Gastroesophageal sphincter (tissue), 4 donors: ENCODE measurements around the gene KLK13. TPM values are rescaled to one million over a fixed set of nuclear protein-coding genes. Genes with fewer than 3 reads are reported as not detected.

Experiments used
- ATAC-seq: fragments of 150-250 bp; one replicate; pipeline ENCODE4 v1.9.1; 2016; ENCODE audit warnings: mild to moderate bottlenecking, moderate library complexity
- H3K27ac ChIP-seq, 4 donors: fragments of 200-600 bp; sonication (generic) in 3 of 4; 1 replicate in 3 of 4; 2 replicates in 1 of 4; pipeline ENCODE4 v1.5.1; 2016 to 2019
- H3K27me3 ChIP-seq: fragments of 200-600 bp; sonication (generic); one replicate; pipeline ENCODE4 v1.5.1; 2019
- H3K36me3 ChIP-seq, 2 donors: fragments of 200-600 bp; sonication (generic); one replicate each; pipeline ENCODE4 v1.5.1; 2019; ENCODE audit warnings: control low read depth in 1 of 2
- H3K4me1 ChIP-seq, 3 donors: fragments of 200-600 bp; sonication (generic); 1 replicate in 2 of 3; 2 replicates in 1 of 3; pipeline ENCODE4 v1.5.1; 2016 to 2019; ENCODE audit warnings: control low read depth in 2 of 3
- H3K4me3 ChIP-seq, 2 donors: fragments of 200-600 bp; sonication (generic); one replicate each; pipeline ENCODE4 v1.5.1; 2019; ENCODE audit warnings: mild to moderate bottlenecking in 1 of 2, moderate library complexity in 1 of 2
- H3K9me3 ChIP-seq, 3 donors: fragments of 200-600 bp; sonication (generic); one replicate each; pipeline ENCODE4 v1.5.1; 2017 to 2019; ENCODE audit warnings: control low read depth in 2 of 3
- CTCF ChIP-seq, 4 experiments: fragments of 200-600 bp in 2 of 4; fragments of 450-650 bp in 2 of 4; sonication (generic) in 1 of 4; IDR thresholded peaks; one replicate each; pipeline ENCODE4 v1.5.1; 2017 to 2019; ENCODE audit warnings: antibody characterized with exemption in 4 of 4, mild to moderate bottlenecking in 2 of 4, moderate library complexity in 2 of 4
- EP300 ChIP-seq: sonication (generic); formaldehyde crosslinking; IDR thresholded peaks from one replicate; pipeline ENCODE4 v1.6.1; 2017; ENCODE audit warnings: antibody characterized with exemption, mild to moderate bottlenecking
- POLR2A ChIP-seq, 2 donors: fragments of 450-650 bp; IDR thresholded peaks; one replicate each; pipeline ENCODE4 v1.6.1; 2017; ENCODE audit warnings: antibody characterized with exemption in 2 of 2, mild to moderate bottlenecking in 2 of 2, moderate library complexity in 1 of 2
- POLR2AphosphoS5 ChIP-seq: sonication (generic); formaldehyde crosslinking; IDR thresholded peaks from one replicate; pipeline ENCODE4 v1.6.1; 2017; ENCODE audit warnings: antibody characterized with exemption
- WGBS, 2 donors: methylation state at CpG; one replicate each; pipeline ENCODE4 v1.1.5; 2018; ENCODE audit warnings: low coverage in 1 of 2; 5-methylcytosine and 5-hydroxymethylcytosine counted together
- total RNA-seq, 4 donors: library from RNA; depleted of rRNA; stranded (reverse); fragments of >200 nt; gene quantifications; one replicate each; pipeline ENCODE4 v1.1.0, GENCODE V29; 2016

KLK13 gene
- total RNA-seq, 4 donors from 2014 or later, result 1.3 to 6.1 (median 5.1) TPM; not detected in 1

DNA sequence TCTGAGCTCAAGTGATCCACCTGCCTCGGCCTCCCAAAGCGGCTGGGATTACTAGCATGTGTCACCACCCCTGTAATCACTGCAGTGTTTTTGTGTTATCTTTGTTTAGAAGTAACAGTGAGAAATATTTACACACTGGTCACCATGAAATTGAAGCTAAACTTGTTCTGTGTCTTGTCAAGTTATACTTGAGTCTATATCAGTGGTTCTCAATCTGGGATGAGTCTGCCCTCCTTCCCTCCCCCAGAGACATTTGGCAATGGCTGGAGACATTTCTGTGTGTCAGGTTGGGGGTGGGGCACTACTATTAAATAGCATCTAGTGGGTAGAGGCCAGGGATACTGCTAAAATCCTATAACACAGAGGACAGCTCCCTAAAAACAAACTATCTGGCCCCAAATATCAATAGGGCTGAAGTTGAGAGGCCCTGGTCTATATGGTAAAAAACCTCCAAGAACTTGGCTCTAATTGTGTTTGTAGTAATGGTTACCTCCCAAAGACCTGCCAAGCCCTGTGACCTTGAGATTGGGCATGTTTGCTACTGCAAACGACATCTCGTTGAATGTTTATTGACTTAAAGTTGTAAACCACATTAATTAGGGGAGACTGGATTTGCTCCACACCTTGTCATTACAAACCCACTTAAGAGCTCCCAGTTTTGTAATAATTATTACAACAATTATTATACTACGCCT, 36.4 kb upstream of the KLK13 start:
- no peak for ATAC-seq
- no peak for TF ChIP-seq EP300
- TF ChIP-seq POLR2AphosphoS5, result no peak
- TF ChIP-seq CTCF (IDR thresholded peaks at IDR 0.05), result no peak
- no peak for TF ChIP-seq POLR2A (IDR thresholded peaks at IDR 0.05)
- Histone ChIP-seq H3K9me3 (no peaks in the 10 kb centered on the region), H3K4me1 (peaks cover 0 to 31% (median 0%) of the 10 kb centered on the region in 3 donors), H3K36me3 (peaks cover 0 to 80% of the 10 kb centered on the region in 2 donors), H3K4me3 (no peak overlapping the region), H3K27me3 (no peaks in the 10 kb centered on the region), H3K27ac (no peak overlapping the region)
- 47 to 62% methylated on average over 5 of the region's 5 CpGs for WGBS, 2 donors

DNA sequence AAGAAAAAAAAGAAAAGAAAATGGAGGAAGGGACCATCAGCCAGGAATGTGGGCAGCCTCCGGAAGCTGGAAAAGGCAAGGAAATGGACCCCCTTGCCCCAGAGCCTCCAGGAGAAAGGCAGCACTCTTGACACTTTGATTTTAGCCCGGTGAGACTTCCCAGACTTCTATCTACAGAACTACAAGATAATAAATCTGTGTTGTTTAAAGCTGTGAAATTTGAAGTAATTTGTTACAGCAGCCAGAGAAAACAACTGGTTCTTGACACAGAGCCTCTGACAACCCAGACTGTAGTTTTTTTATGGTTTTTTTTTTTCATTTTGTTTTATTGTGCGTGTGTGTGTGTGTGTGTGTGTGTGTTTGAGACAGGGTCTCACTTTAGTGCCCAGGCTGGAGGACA, 35.7 kb upstream of the KLK13 start:
- no peak for TF ChIP-seq CTCF (IDR thresholded peaks at IDR 0.05)
- no peak for TF ChIP-seq EP300
- TF ChIP-seq POLR2A (IDR thresholded peaks at IDR 0.05), result no peak
- TF ChIP-seq POLR2AphosphoS5, result no peak
- Histone ChIP-seq H3K4me1 (peaks cover 0 to 25% (median 0%) of the 10 kb centered on the region in 3 donors), H3K27me3 (no peaks in the 10 kb centered on the region), H3K9me3 (no peaks in the 10 kb centered on the region), H3K4me3 (no peak overlapping the region), H3K27ac (no peak overlapping the region), H3K36me3 (peaks cover 0 to 76% of the 10 kb centered on the region in 2 donors)
- no peak for ATAC-seq
- 42 to 45% methylated on average over 2 to 3 of the region's 3 CpGs for WGBS, 2 donors

GRCh38 chr19:51099047-51099382, 34.1 kb upstream of the KLK13 start:
- H3K27me3 ChIP-seq, result no peaks in the 10 kb centered on the region
- peaks cover 0 to 62% of the 10 kb centered on the region in 2 donors for H3K36me3 ChIP-seq
- no peaks in the 10 kb centered on the region for H3K9me3 ChIP-seq
- no CpG with 5 or more reads among the region's 22 CpGs for WGBS, 2 donors
- peak overlapping the region in 1 of 2 donors; percentile 36 for H3K4me3 ChIP-seq
- peak overlapping the region in 1 of 4 donors; percentile 66 for H3K27ac ChIP-seq
- TF ChIP-seq POLR2A (IDR thresholded peaks at IDR 0.05), result peak in 1 of 2 donors; percentile 10
- no peak for TF ChIP-seq POLR2AphosphoS5
- no peak for TF ChIP-seq EP300
- no peak for ATAC-seq
- H3K4me1 ChIP-seq, result peaks cover 0 to 17% (median 0%) of the 10 kb centered on the region in 3 donors

DNA sequence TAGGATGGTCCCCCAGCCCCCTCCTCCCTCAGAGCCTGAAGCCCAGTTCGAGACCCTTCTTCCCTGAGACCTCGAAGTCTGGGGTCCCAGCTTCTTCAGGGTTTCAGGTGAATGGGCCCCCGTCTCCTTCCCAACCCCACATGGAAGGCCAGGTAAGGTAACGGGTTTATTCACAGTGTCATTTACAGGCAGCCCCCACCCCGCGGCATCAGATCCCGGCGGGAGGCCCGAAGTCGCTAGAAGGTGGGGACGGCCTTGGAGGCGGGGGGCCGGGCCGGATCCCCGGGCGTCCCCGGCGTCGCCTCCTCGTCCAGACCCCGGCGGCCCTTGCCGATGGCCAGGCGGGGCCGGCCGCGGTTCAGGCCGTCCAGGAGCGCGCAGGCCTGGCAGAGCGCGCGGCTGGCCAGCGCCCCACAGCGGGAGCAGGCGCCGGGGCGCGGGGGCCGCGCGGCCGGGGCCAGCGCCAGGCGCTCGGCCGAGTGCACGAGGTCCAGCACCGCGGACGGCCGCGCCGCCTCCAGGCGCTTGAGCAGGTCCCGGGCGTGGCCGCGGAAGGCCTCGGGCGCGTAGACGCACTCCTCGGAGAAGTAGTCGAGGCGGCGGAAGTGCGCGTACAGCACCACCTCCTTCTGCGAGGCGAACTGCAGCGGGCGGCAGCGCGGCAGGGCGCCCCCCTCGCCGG, 33.6 kb upstream of the KLK13 start:
- H3K4me1 ChIP-seq, result peaks cover 0 to 12% (median 0%) of the 10 kb centered on the region in 3 donors
- ATAC-seq, result peak; percentile 69
- no peak for TF ChIP-seq POLR2AphosphoS5
- peak in 3 of 4 experiments; percentile 24 to 48 (median 28) for TF ChIP-seq CTCF (IDR thresholded peaks at IDR 0.05)
- no peak for TF ChIP-seq POLR2A (IDR thresholded peaks at IDR 0.05)
- no peak for TF ChIP-seq EP300
- H3K4me3 ChIP-seq, result peak overlapping the region in 1 of 2 donors; percentile 36
- H3K27me3 ChIP-seq, result no peaks in the 10 kb centered on the region
- no CpG with 5 or more reads among the region's 78 CpGs for WGBS, 2 donors
- peak overlapping the region in 1 of 4 donors; percentile 66 for H3K27ac ChIP-seq
- H3K36me3 ChIP-seq, result peaks cover 0 to 56% of the 10 kb centered on the region in 2 donors
- H3K9me3 ChIP-seq, result no peaks in the 10 kb centered on the region

DNA sequence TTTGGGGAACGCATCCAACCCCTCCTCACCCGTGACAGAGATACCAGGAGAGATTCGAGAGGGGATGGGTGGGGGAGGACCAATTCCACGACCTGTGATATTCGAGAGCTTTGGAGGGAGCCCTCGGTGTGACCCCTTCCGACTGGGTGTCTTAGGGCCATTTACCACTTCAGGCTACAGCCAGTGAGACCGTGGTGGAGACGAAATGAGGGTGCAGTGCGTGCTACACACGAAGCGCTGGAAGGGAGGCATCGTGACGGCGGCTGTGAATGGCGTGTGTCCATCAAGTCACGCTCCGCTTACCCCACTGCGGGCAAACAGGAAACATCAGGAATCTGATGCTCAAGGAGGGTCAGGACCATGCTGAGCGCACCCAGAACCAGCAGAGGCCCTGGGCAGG, 32.9 kb upstream of the KLK13 start:
- Histone ChIP-seq H3K4me1 (peaks cover 0 to 12% (median 0%) of the 10 kb centered on the region in 3 donors), H3K36me3 (peaks cover 0 to 49% of the 10 kb centered on the region in 2 donors), H3K4me3 (no peak overlapping the region), H3K9me3 (no peaks in the 10 kb centered on the region), H3K27me3 (no peaks in the 10 kb centered on the region), H3K27ac (no peak overlapping the region)
- 78 to 79% methylated on average over 3 to 4 of the region's 20 CpGs for WGBS, 2 donors
- TF ChIP-seq EP300 (no peak), CTCF (IDR thresholded peaks at IDR 0.05) (no peak), POLR2AphosphoS5 (no peak), POLR2A (IDR thresholded peaks at IDR 0.05) (no peak)
- no peak for ATAC-seq
